HG02938 (cell line): ENCODE data around the gene EHMT1.
A peak's percentile ranks its signal among the peaks of the same experiment; 100 is the strongest.
"Not testable (repeated sequence)": the region's sequence is repeated elsewhere in the genome, so short reads cannot be mapped to it uniquely, and the experiment has no call there.

Experiments
- ATAC-seq: cut with Tn5 transposase; IDR thresholded peaks from one replicate; pipeline ENCODE4 v1.9.1; 2021; ENCODE audit warnings: mild to moderate bottlenecking, moderate library complexity; ENCODE audit not compliant: unreplicated experiment

The EHMT1 gene

GRCh38 chr9:137590469-137591383, 28.1 kb upstream of the EHMT1 start, which contains the start of gene ZMYND19:
ZMYND19 (minus strand) TSS chr9:137590512; CDS start chr9:137590263, 249 bp downstream.
- peak; percentile 69 for ATAC-seq

- ATAC-seq: no peak
Measured at GRCh38 chr9:137592767-137593166, 26.0 kb upstream of the EHMT1 start.

DNA sequence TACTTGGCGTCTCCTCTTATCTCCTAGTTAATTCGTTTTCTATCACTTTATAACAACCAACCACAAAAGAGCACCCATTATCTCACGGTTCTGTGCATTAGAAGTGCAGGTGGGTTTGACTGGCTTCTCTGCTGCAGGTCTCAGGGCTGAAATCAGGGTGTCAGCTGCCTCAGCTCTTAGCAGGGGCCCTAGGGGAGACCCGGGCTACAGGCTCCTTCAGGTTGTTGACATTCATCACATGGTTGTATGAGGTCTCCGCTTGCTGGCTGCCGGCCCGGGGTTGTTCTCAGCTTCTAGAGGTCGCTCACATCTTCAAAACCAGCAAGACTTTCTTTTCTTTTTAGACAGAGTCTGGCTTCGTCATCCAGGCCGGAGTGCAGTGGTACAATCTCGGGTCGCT, 25.6 kb upstream of the EHMT1 start:
- no peak for ATAC-seq

DNA sequence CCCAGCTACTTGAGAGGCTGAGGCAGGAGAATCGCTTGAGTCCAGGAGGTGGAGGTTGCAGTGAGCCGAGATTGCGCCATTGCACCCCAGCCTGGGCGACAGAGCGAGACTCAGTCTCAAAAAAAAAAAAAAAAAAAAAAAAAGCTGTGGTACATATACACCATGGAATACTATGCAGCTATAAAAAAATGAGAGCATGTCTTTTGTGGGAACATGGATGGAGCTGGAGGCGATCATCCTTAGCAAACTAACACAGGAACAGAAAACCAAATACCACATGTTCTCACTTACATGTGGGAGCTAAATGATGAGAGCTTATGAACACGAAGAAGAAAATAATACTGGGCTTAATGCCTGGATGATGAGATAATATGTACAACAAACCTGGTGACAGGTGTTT, 22.2 kb upstream of the EHMT1 start:
- ATAC-seq: not testable (repeated sequence)

DNA sequence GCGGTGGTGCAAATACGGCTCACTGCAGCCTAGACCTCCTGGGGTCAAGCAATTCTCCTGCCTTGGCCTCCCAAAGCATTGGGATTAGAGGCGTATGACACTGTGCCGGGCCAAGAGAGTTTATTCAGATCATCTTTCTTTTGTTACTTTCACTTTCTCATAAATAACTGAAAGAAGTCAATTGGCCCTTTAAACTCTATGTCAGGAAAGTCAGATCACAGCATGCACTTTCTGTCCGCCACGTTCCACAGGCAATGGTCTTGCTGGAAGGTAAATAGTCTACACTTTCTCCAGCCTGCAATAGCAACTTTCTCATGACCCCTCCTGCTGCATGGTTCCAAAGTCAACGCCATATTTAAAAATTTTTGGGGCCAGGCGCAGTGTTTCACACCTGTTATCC, 19.9 kb upstream of the EHMT1 start:
- ATAC-seq: no peak

DNA sequence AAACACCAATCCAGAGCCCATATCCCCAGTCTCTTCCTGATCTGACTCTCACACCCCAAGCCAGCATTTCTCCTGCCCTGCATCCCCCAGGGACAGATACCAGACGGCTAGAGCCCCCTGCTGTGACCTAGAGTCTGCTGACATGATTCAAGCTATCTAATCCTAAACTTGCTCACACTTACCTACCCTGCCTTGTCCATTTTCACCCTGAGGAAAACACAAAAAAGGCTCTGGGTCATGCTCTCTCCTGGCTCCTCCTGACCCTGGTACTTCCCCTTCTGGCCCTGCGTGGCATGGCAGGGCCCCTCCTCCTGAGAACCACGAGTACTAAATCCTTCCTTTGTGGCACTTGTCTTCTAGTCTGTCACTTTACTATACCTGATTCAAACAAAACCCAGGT, 16.1 kb upstream of the EHMT1 start:
- ATAC-seq: no peak

- no peak for ATAC-seq
Measured at GRCh38 chr9:137603879-137604278, 14.9 kb upstream of the EHMT1 start.

DNA sequence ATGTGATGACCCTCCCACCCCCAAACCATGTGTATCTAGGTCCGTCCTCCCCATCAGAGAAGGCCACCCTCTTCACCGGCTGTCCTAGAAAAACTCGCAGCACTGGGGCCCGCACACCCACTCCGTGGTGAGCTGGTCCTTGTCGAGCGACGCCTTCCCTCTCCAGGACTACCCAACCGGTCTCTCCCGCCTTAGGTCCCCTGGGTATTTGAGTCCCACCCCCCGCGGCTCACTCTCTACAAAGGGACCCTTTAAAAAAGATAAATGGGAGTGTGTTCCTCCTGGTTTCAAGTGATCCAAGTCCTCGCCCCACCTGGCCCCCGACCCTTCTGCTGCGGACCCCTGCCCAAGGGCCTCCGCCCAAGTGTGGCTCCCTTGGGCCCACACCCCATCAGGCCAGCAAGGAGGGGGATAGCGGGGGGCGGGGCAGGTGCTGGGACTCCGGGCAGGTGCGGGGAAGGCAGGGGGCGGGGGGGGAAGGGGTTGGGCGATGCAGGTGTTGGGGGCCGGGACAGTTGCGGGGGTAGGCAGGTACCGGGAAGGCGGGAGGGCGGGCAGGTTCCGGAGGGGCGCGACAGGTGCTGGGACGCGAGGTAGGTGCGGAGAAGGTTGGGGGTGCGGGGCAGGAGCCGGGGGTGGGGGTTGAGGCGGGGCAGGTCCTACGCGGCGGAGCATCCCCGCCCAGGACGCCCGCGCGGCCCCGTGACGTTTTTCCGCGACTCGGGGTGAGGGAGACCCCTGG, 14.3 kb upstream of the EHMT1 start:
- no peak for ATAC-seq

- peak; percentile 70 for ATAC-seq
Measured at GRCh38 chr9:137605121-137606004, 13.4 kb upstream of the EHMT1 start, which contains the start of gene ARRDC1. ARRDC1 (plus strand) TSS chr9:137605686; CDS start chr9:137605718, 32 bp downstream.

DNA sequence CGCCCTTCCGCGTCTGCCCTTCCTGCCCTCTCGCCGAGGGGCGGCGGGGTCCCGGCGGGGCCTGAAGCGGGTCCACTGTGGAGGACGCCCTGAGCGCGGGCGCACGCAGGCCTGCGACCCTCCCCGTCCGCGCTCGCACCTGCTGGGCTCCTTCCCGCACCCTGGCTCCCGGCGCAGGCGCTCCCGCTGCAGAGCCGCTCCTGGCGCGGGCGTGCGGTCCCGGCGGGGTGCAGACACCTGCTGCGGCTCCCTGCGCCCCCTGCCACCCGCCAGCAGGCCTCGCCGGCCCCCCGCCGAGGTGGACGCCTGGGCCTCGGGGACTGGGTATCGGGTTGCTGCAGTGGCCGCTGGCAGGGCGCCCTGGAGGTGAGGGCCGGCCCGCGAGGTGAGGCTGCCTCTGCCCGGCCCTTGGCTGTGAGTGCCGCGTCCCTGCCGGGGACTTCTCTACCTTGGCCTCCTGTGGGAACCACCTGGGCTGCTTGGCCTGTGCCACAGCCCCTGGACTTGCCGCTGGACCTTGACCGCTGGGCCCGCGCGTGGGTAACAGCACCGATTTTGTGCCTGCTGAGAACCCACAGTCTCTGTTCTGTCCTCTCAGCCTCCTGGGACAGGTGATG, 12.7 kb upstream of the EHMT1 start:
- ATAC-seq: peak; percentile 9

DNA sequence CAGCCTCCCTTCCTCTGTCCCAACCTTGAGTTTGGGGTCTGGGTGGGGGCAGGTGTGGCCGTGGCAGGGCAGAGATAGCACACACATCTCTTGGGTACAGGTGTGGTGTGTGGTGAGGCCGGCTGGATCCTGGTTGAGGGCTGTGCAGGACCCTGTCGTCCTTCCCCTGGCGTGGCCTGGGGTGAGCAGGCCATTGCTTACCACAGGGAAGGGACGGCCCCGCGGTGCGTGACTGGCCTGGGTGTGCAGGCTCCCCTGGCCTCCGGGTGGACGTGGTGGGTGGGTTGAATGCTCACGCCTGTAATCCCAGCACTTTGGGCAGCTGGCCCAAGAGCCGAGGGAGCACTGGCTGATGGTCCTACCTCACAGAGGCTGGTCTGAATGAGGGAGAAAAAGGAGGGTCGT, 12.1 kb upstream of the EHMT1 start:
- ATAC-seq: no peak

- ATAC-seq: no peak
Measured at GRCh38 chr9:137607141-137607857, 11.5 kb upstream of the EHMT1 start.

GRCh38 chr9:137610944-137611343, 7.9 kb upstream of the EHMT1 start:
- no peak for ATAC-seq

GRCh38 chr9:137611623-137612609, 6.9 kb upstream of the EHMT1 start:
- no peak for ATAC-seq

DNA sequence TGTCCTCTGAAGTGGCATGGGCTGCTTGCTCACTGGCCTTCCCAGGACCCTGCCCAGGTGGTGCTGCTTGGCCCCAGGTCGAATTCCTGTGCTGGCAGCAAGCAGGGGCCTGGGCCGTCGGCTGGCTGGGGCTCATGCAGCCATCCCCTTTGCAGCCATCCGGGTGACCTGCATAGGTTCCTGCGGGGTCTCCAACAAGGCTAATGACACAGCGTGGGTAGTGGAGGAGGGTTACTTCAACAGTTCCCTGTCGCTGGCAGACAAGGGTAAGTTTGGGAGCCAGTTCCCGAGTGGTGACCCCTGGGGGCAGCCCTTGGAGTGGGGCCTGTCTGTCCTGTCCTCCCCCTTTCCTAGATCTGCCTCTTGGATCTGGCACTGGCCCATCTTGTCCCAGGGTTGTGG, 6.1 kb upstream of the EHMT1 start:
- no peak for ATAC-seq

DNA sequence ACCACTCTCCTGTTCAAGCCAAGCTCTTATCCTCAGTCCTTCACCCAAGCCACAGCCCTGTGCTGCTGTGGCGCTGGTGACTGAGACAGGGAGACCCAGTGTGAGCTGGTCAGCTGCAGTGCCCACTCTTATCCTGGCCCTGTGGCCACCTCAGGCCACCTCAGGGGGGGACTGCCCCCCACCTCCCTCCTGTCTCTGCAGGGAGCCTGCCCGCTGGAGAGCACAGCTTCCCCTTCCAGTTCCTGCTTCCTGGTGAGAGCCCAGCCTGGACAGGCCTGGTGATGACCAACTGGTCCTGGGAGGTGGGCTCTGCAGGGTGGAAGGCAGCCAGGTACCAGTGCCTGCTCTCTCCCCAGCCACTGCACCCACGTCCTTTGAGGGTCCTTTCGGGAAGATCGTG, 5.5 kb upstream of the EHMT1 start:
- ATAC-seq: no peak

DNA sequence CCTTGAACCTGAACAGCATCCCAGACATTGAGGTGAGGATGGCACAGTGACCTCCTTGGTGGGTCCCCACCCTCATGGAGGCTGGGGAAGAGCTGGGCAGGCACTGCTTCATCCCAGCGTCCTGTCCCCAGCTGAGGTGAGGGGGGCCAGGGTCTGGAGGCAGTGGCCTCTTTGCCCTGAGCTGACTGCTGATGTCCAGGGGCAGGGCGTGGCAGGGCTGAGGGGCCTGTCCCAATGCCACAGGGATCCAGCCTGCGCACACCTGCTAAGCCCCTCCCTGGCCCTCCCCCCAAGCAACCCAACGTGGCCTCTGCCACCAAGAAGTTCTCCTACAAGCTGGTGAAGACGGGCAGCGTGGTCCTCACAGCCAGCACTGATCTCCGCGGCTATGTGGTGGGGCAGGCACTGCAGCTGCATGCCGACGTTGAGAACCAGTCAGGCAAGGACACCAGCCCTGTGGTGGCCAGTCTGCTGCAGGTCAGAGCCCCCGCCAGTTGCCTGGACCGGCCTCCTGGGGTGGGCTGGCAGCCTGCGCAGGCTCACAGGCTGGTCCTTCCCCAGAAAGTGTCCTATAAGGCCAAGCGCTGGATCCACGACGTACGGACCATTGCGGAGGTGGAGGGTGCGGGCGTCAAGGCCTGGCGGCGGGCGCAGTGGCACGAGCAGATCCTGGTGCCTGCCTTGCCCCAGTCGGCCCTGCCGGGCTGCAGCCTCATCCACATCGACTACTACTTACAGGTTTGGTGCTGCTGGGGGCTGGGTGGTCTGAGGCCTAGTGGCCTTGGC, 4.9 kb upstream of the EHMT1 start:
- no peak for ATAC-seq
